PC-9 (cell line): ENCODE results near the gene CAPN14.

ENCODE experiments used
- EZH2 ChIP-seq: fragments of 200-600 bp; sonication (generic); IDR thresholded peaks from 2 replicates; pipeline ENCODE4 v1.8.0; 2017; ENCODE audit warnings: antibody characterized with exemption, low read depth
- TF ChIP-seq, protein P1 (sequence below): fragments of 200-600 bp; sonication (generic); conservative IDR thresholded peaks from 2 replicates; pipeline ENCODE4 v1.6.1; 2017; ENCODE audit warnings: mixed run types, antibody characterized with exemption, mild to moderate bottlenecking, moderate library complexity

DNA sequence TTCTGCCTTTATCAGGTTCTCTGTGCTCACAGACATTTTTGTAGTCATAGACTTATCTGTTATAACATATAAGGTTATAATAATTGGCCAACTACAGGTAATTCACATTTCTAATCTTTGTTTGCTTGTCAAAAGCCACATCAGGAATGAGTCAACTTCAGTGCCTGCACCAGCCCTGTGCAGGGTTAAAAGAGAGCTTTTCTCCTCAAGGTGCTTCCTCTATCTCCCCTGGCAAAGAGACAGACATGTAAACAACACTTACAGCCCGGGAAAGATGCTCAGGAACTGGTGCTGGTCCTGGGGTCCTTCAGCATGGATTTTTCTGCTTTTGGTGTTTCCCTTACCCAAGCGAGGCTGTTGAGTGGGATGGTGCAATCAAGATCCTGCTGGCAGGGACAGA, 9.0 kb upstream of the CAPN14 start:
- TF ChIP-seq EZH2 = no peak
- TF ChIP-seq, protein P1, sequence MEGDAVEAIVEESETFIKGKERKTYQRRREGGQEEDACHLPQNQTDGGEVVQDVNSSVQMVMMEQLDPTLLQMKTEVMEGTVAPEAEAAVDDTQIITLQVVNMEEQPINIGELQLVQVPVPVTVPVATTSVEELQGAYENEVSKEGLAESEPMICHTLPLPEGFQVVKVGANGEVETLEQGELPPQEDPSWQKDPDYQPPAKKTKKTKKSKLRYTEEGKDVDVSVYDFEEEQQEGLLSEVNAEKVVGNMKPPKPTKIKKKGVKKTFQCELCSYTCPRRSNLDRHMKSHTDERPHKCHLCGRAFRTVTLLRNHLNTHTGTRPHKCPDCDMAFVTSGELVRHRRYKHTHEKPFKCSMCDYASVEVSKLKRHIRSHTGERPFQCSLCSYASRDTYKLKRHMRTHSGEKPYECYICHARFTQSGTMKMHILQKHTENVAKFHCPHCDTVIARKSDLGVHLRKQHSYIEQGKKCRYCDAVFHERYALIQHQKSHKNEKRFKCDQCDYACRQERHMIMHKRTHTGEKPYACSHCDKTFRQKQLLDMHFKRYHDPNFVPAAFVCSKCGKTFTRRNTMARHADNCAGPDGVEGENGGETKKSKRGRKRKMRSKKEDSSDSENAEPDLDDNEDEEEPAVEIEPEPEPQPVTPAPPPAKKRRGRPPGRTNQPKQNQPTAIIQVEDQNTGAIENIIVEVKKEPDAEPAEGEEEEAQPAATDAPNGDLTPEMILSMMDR = no peak
